ENCODE measurements around the gene MGAT1.
"Not testable (repeated sequence)": the region's sequence is repeated elsewhere in the genome, so short reads cannot be mapped to it uniquely, and the experiment has no call there.

MGAT1 gene

GRCh38 chr5:180803181-180804128 lies 849 bp upstream of the MGAT1 start:
- DNase-seq: peak; percentile 57

- no peak for DNase-seq
Observed at GRCh38 chr5:180801596-180802324, 846 bp downstream of the MGAT1 start.

- DNase-seq: no peak
Observed at GRCh38 chr5:180799902-180800801, 2.5 kb downstream of the MGAT1 start.

GRCh38 chr5:180799194-180799593 lies 3.4 kb downstream of the MGAT1 start:
- DNase-seq: no peak

- no peak for DNase-seq
Observed at GRCh38 chr5:180798193-180798592, 4.4 kb downstream of the MGAT1 start.

GRCh38 chr5:180797256-180798192 lies 5.1 kb downstream of the MGAT1 start:
- no peak for DNase-seq

- no peak for DNase-seq
Observed at GRCh38 chr5:180795771-180796313, 6.8 kb downstream of the MGAT1 start.

- DNase-seq: no peak
Observed at GRCh38 chr5:180792965-180793287, 9.7 kb downstream of the MGAT1 start.

- DNase-seq: no peak
Observed at GRCh38 chr5:180792287-180792964, 10.2 kb downstream of the MGAT1 start.

GRCh38 chr5:180791611-180792213 lies 10.9 kb downstream of the MGAT1 start:
- DNase-seq: no peak

- no peak for DNase-seq
Observed at GRCh38 chr5:180790524-180790923, 12.1 kb downstream of the MGAT1 start.

- no peak for DNase-seq
Observed at GRCh38 chr5:180790020-180790419, 12.6 kb downstream of the MGAT1 start.

GRCh38 chr5:180788651-180789410 lies 13.8 kb downstream of the MGAT1 start:
- DNase-seq: not testable (repeated sequence)

- no peak for DNase-seq
Observed at GRCh38 chr5:180787711-180788431, 14.7 kb downstream of the MGAT1 start.

- no peak for DNase-seq
Observed at GRCh38 chr5:180786531-180787398, 15.8 kb downstream of the MGAT1 start.

- DNase-seq: no peak
Observed at GRCh38 chr5:180785794-180786221, 16.8 kb downstream of the MGAT1 start.

- DNase-seq: no peak
Observed at GRCh38 chr5:180785121-180785781, 17.4 kb downstream of the MGAT1 start.
